Lower leg skin (tissue), 4 donors: ENCODE data around the gene LRGUK. TPM values are rescaled to one million over a fixed set of nuclear protein-coding genes. Genes with fewer than 3 reads are reported as not detected.

Experiments
- total RNA-seq, 4 donors: library from RNA; depleted of rRNA; stranded (reverse); fragments of >200 nt; gene quantifications; one replicate each; pipeline ENCODE4 v1.1.0, GENCODE V29; 2016

The LRGUK gene
- total RNA-seq, 4 donors from 2014 or later: 0.08 to 0.68 (median 0.18) TPM

Other genes with a start within 250 kb of the LRGUK start
- gene SLC35B4, start 189.6 kb downstream of the LRGUK start, total RNA-seq: 1 to 10 TPM; 2.1 to 5.8 (median 2.9) TPM